Tibial artery (tissue), 4 donors: ENCODE data around the gene GLT6D1.

Experiments
- DNase-seq, 2 donors: peaks; one replicate each; pipeline ENCODE4 v3.0.0-alpha.2; 2019
- H3K27ac ChIP-seq, 2 donors: fragments of 200-600 bp; sonication (generic) in 1 of 2; 1 replicate in 1 of 2; 2 replicates in 1 of 2; pipeline ENCODE4 v1.5.1; 2018 to 2019; ENCODE audit warnings: mild to moderate bottlenecking in 1 of 2
- H3K27me3 ChIP-seq, 2 donors: fragments of 200-600 bp; sonication (generic) in 1 of 2; one replicate each; pipeline versions ENCODE4 v1.5.1 to v1.6.0; 2016 to 2019
- H3K36me3 ChIP-seq, 3 donors: fragments of 200-600 bp; sonication (generic) in 2 of 3; one replicate each; pipeline ENCODE4 v1.5.1; 2016 to 2019; ENCODE audit warnings: mild to moderate bottlenecking in 2 of 3
- H3K4me1 ChIP-seq, 4 donors: fragments of 200-600 bp; sonication (generic) in 2 of 4; 1 replicate in 3 of 4; 2 replicates in 1 of 4; pipeline ENCODE4 v1.5.1; 2016 to 2019
- H3K4me3 ChIP-seq, 2 donors: fragments of 200-600 bp; sonication (generic) in 1 of 2; 1 replicate in 1 of 2; 2 replicates in 1 of 2; pipeline ENCODE4 v1.5.1; 2018 to 2019; ENCODE audit warnings: mild to moderate bottlenecking in 2 of 2
- H3K9me3 ChIP-seq, 3 donors: fragments of 200-600 bp; sonication (generic) in 1 of 3; one replicate each; pipeline ENCODE4 v1.5.1; 2016 to 2019
- intact Hi-C: fragments of 100-400 bp; cut with DNase I; formaldehyde crosslinking; loops from one replicate; pipeline ENCODE4 v1.15.0; 2023; ENCODE audit warnings: low total_unique reads
- TF ChIP-seq, protein P1 (sequence below), 2 experiments: fragments of 200-600 bp in 1 of 2; fragments of 450-650 bp in 1 of 2; IDR thresholded peaks; one replicate each; pipeline ENCODE4 v1.5.1; 2017 to 2019; ENCODE audit warnings: antibody characterized with exemption in 2 of 2, mild to moderate bottlenecking in 1 of 2, moderate library complexity in 1 of 2

The GLT6D1 gene

DNA sequence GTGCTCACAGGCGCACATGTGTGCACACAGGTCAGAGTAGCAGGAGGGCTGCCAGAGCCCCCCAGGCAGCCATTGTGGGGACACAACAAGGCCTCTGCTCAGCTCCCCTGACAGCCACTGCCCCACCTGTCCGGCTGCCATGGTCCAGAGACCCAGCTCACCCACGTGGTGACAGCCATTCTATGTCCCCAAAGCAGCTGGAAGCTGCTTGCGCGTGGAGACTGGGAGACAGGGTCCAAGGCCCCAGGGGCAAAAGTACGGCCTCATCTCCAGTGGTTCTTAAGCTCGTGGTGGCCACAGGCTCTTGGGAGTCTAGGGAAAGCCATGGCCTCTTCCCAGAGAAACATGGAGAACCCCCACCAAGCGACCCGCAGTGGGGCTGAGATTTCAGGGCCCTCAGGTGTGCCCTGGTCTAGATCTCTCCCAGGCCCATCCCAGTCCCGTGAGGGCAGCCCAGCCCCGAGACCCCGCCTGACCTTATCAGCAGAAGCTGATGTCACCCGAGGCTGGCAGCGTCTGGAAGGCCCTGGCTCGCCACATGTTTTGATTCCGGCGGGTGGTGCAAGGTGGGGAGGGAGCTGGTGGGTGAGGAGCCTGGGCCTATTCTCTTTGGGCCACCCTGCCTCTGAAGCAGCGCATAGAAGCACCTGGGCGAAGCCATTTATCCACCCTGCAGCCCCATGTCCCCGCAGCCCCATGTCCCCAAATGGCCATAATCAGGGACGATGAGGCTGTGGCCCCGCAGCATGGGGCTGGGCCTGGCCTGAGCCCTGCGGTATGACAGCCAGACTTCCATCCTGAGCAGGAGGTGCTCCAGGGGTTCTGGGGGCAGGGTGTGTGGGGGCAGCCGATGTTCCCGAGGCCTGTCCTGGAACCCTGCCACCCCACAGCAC lies 31.7 kb downstream of the GLT6D1 start:
- H3K9me3 ChIP-seq, result no peaks in the 10 kb centered on the region
- H3K36me3 ChIP-seq, result no peaks in the 10 kb centered on the region
- H3K27me3 ChIP-seq, result peaks cover 0 to 40% of the 10 kb centered on the region in 2 donors
- no peak for DNase-seq
- H3K27ac ChIP-seq, result no peak overlapping the region
- intact Hi-C loops, result no loop called here
- TF ChIP-seq, protein P1, sequence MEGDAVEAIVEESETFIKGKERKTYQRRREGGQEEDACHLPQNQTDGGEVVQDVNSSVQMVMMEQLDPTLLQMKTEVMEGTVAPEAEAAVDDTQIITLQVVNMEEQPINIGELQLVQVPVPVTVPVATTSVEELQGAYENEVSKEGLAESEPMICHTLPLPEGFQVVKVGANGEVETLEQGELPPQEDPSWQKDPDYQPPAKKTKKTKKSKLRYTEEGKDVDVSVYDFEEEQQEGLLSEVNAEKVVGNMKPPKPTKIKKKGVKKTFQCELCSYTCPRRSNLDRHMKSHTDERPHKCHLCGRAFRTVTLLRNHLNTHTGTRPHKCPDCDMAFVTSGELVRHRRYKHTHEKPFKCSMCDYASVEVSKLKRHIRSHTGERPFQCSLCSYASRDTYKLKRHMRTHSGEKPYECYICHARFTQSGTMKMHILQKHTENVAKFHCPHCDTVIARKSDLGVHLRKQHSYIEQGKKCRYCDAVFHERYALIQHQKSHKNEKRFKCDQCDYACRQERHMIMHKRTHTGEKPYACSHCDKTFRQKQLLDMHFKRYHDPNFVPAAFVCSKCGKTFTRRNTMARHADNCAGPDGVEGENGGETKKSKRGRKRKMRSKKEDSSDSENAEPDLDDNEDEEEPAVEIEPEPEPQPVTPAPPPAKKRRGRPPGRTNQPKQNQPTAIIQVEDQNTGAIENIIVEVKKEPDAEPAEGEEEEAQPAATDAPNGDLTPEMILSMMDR (IDR thresholded peaks at IDR 0.05), result no peak
- H3K4me1 ChIP-seq, result no peaks in the 10 kb centered on the region
- no peak overlapping the region for H3K4me3 ChIP-seq

DNA sequence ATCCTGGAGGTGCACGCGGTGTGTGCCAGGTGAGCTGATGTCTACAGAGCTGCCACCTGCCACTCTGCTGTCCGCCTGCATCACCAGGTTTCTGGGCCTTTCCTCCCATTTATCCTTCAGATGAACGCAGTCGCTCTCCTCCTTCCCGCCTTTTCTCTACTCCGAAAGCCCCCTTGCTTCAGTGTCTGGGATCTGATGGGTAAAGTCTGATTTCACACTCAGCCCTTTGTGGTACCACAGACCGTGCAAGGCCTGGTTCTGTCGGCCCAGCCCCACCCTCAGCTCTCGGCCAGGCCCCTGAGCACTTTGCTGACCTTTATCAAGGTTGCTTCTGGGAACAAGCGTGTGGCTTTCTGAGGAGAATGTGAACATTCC lies 32.5 kb downstream of the GLT6D1 start:
- H3K4me1 ChIP-seq, result no peaks in the 10 kb centered on the region
- no peak overlapping the region for H3K4me3 ChIP-seq
- H3K36me3 ChIP-seq, result no peaks in the 10 kb centered on the region
- TF ChIP-seq, protein P1 (IDR thresholded peaks at IDR 0.05), result no peak
- DNase-seq, result no peak
- peaks cover 0 to 41% of the 10 kb centered on the region in 2 donors for H3K27me3 ChIP-seq
- intact Hi-C loops, result no loop called here
- H3K9me3 ChIP-seq, result no peaks in the 10 kb centered on the region
- no peak overlapping the region for H3K27ac ChIP-seq

DNA sequence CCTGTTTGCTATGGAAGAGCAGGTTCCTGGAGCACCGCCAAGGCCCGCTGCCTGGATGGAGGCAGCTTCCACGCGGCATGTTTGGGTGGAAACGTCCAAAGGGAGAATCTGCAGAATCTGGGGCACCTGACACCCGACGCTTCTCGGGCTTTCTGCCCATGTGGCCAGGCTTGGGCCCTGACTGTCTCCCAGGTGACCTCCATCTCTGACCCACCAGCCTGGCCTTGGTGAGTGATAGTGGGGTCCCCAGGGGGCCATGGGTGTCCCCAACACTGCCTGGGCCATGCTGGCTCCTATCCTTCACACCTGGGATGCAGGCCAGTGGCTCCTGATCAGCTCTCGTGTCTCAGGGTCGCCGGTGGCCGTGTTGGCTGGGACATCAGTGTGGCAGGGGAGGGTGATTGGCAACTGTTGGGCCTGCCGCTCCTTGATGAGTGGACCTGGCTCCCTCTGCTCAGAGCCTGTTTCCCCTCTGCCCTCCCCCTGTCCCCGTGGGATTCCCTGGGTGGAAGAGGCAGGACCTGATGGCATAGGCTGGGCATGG lies 34.0 kb downstream of the GLT6D1 start:
- Histone ChIP-seq H3K27ac (no peak overlapping the region), H3K9me3 (no peaks in the 10 kb centered on the region), H3K4me3 (no peak overlapping the region), H3K4me1 (no peaks in the 10 kb centered on the region), H3K27me3 (peaks cover 0 to 45% of the 10 kb centered on the region in 2 donors), H3K36me3 (no peaks in the 10 kb centered on the region)
- DNase-seq, result no peak
- TF ChIP-seq, protein P1 (IDR thresholded peaks at IDR 0.05), result no peak
- intact Hi-C loops, result no loop called here

DNA sequence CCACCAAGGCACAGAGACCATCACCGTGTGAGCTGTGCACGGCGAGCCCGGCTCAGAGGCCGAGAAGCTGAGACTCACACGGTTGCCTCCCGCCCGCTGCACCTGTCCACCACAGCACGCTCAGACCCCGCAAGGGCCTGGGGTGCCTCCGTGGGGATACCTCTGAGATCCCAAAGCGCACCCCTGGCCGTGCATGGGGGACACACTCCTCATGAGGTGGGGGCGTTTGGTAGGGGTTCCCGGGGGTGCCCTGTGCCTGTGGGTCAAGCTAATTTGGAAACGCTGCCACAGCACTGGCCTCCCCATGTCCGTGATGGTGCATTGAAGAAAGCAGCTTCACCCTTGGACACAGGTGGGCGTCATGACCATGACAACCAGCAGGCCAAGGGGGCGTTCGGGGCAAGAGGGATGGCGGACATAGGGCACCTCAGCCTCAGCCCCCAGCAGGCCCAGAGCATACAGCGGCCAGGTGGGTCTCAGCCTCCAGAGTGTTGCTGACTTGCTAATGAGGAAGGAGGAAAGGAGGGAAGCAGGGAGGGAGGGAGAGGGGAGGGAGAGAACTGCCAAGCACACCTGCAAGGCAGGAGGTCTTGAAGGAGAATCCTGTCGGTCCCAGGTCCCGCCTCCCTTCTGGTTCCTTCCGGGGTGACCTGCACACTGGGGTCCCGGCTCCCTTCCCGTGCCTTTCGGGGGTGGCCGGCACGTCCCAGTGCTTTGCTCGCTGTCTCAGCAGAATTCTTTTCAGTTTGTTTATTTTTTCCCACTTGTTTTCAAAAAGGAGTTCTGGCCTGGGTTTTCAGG lies 34.7 kb downstream of the GLT6D1 start:
- DNase-seq, result peak in 1 of 2 donors; percentile 62

GRCh38 chr9:135602789-135603481 lies 36.4 kb downstream of the GLT6D1 start:
- H3K36me3 ChIP-seq, result no peaks in the 10 kb centered on the region
- TF ChIP-seq, protein P1 (IDR thresholded peaks at IDR 0.05), result peak; percentile 26 to 63
- intact Hi-C loops, result no loop called here
- H3K27ac ChIP-seq, result no peak overlapping the region
- H3K4me1 ChIP-seq, result no peaks in the 10 kb centered on the region
- H3K9me3 ChIP-seq, result no peaks in the 10 kb centered on the region
- DNase-seq, result peak in 1 of 2 donors; percentile 61
- peaks cover 0 to 42% of the 10 kb centered on the region in 2 donors for H3K27me3 ChIP-seq
- H3K4me3 ChIP-seq, result no peak overlapping the region

More for the DNA sequence above, 34.7 kb downstream of the GLT6D1 start:
- Histone ChIP-seq H3K36me3 (no peaks in the 10 kb centered on the region), H3K27ac (no peak overlapping the region), H3K9me3 (no peaks in the 10 kb centered on the region), H3K4me3 (no peak overlapping the region), H3K4me1 (no peaks in the 10 kb centered on the region), H3K27me3 (peaks cover 0 to 46% of the 10 kb centered on the region in 2 donors)
- TF ChIP-seq, protein P1 (IDR thresholded peaks at IDR 0.05), result no peak
- intact Hi-C loops, result no loop called here
